ENCODE measurements around the gene RCC1. TPM values are rescaled to one million over a fixed set of nuclear protein-coding genes. Genes with fewer than 3 reads are reported as not detected.
A peak's percentile ranks its signal among the peaks of the same experiment; 100 is the strongest.

RCC1 gene
- total RNA-seq, 1 experiment from 2014 or later, result 103 TPM

DNA sequence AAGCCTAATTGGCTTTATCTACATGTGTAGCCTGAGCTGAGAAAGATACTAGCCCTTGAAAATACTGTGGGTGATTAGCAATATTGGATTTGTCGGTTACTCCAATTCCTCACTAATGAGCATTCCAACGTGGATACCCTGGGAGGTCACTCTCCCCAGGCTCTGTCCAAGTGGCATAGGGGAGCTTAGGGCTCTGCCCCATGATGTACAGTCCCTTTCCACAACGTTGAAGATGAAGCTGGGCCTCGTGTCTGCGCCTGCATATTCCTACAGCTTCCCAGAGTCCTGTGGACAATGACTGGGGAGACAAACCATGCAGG is 2.6 kb downstream of the RCC1 start (continued):
- TF ChIP-seq, protein P1, sequence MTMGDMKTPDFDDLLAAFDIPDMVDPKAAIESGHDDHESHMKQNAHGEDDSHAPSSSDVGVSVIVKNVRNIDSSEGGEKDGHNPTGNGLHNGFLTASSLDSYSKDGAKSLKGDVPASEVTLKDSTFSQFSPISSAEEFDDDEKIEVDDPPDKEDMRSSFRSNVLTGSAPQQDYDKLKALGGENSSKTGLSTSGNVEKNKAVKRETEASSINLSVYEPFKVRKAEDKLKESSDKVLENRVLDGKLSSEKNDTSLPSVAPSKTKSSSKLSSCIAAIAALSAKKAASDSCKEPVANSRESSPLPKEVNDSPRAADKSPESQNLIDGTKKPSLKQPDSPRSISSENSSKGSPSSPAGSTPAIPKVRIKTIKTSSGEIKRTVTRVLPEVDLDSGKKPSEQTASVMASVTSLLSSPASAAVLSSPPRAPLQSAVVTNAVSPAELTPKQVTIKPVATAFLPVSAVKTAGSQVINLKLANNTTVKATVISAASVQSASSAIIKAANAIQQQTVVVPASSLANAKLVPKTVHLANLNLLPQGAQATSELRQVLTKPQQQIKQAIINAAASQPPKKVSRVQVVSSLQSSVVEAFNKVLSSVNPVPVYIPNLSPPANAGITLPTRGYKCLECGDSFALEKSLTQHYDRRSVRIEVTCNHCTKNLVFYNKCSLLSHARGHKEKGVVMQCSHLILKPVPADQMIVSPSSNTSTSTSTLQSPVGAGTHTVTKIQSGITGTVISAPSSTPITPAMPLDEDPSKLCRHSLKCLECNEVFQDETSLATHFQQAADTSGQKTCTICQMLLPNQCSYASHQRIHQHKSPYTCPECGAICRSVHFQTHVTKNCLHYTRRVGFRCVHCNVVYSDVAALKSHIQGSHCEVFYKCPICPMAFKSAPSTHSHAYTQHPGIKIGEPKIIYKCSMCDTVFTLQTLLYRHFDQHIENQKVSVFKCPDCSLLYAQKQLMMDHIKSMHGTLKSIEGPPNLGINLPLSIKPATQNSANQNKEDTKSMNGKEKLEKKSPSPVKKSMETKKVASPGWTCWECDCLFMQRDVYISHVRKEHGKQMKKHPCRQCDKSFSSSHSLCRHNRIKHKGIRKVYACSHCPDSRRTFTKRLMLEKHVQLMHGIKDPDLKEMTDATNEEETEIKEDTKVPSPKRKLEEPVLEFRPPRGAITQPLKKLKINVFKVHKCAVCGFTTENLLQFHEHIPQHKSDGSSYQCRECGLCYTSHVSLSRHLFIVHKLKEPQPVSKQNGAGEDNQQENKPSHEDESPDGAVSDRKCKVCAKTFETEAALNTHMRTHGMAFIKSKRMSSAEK (CRISPR knock-in tag; IDR thresholded peaks at IDR 0.05; ENCODE audit: borderline replicate concordance), result peak; percentile 97
- TF ChIP-seq ZNF396 (CRISPR knock-in tag; IDR thresholded peaks at IDR 0.05; ENCODE audit: borderline replicate concordance), result no peak
- TF ChIP-seq FOXP1 (CRISPR knock-in tag; IDR thresholded peaks at IDR 0.05; ENCODE audit: borderline replicate concordance), result no peak
- TF ChIP-seq EMX1 (CRISPR knock-in tag; IDR thresholded peaks at IDR 0.05), result peak; percentile 97
- no peak for TF ChIP-seq ZNF423 (CRISPR knock-in tag; IDR thresholded peaks at IDR 0.05)
- TF ChIP-seq MYBL2 (CRISPR knock-in tag; IDR thresholded peaks at IDR 0.05), result no peak
- TF ChIP-seq RORB (CRISPR knock-in tag; IDR thresholded peaks at IDR 0.05), result 0 out of 2 replicates have a peak, but pooled peaks have one; percentile 70
- peak; percentile 98 for TF ChIP-seq ZNF671 (CRISPR knock-in tag; IDR thresholded peaks at IDR 0.05)

DNA sequence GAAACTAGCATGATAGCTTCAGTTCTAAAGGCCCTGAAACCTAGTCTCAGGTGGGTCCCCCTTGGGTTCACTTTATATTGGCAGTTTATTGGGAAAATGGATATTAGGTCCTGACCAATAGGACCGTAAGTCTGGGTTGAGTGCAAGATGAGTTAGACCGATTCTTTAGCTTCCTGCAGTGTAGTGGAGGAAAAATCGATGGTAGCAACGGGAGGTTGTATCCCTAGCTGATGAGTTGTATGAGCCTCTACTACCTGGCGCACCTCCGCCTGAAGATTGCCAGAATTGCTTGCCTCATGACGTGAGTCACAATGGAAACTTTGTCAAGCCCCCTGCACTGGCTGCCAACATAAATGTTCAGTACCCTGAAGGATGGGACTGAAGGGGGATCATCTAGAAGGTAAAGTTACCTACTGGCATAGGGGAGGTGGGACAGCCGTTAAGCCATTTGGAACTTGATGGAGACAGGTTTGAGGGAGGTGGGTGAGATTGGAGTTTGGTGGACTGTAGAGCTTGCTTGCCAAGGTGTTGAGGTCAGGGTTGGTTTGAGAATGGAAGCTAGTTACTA is 3.9 kb downstream of the RCC1 start:
- Mint-ChIP-seq H3K27ac (peak overlapping the region; percentile 99), H3K27me3 (ENCODE audit: low read depth) (peaks cover 7% of the 10 kb centered on the region), H3K36me3 (peaks cover 90% of the 10 kb centered on the region), H3K9me3 (no peaks in the 10 kb centered on the region), H3K4me1 (peaks cover 40% of the 10 kb centered on the region), H3K4me3 (peak overlapping the region; percentile 99)
- CTCF ChIA-PET, result interaction anchor here (1.5 kb wide), 1 partner anchor 93 kb away, joined by 5 read pairs; no protein-coding TSS in a partner anchor
- ATAC-seq (no peak), DNase-seq (ENCODE audit: low spot score) (no peak)
- POLR2A ChIA-PET, result interaction anchor here (0.8 to 0.9 kb wide), 2 partner anchors 71 to 133 kb away, joined by 3 read pairs; partner anchors contain the start of gene TAF12
- TF ChIP-seq, protein P2, sequence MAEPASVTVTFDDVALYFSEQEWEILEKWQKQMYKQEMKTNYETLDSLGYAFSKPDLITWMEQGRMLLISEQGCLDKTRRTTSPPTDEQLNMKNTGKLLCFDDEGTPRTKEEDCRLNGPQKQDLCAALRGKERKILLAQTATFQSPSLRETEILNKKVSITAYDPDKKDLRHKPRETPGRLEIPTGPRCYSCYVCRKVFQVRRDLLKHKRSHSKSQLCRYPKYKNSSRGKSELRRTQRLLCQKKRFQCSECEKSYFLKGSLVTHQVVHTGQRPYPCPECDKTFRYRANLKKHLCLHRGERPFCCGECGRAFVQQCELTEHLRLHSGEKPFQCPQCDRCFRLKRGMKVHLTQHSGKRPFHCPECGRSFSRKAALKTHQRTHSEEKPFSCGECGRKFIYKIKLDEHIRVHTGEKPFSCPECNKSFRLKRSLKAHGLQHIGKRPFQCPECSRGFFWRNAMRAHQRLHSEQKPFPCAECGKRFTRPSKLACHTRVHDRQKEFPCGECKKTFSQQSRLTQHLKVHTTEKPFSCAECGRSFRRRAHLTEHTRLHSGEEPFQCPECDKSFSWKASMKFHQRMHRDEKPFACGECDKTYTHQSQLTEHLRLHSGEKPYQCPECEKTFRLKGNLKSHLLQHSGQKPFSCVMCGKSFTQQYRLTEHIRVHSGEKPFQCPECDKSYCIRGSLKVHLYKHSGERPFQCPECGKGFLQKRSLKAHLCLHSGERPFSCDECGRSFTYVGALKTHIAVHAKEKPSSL (CRISPR knock-in tag; conservative IDR thresholded peaks at IDR 0.05), result peak; percentile 88
- TF ChIP-seq, protein P3, sequence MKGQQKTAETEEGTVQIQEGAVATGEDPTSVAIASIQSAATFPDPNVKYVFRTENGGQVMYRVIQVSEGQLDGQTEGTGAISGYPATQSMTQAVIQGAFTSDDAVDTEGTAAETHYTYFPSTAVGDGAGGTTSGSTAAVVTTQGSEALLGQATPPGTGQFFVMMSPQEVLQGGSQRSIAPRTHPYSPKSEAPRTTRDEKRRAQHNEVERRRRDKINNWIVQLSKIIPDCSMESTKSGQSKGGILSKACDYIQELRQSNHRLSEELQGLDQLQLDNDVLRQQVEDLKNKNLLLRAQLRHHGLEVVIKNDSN (CRISPR knock-in tag; IDR thresholded peaks at IDR 0.05), result peak; percentile 41; the same call in 1 of the 2 replicates
- no peak for TF ChIP-seq ZBTB21 (CRISPR knock-in tag; IDR thresholded peaks at IDR 0.05; ENCODE audit: borderline replicate concordance)
- no peak for TF ChIP-seq ZNF263 (CRISPR knock-in tag; IDR thresholded peaks at IDR 0.05; ENCODE audit: low read depth)
- TF ChIP-seq, protein P4, sequence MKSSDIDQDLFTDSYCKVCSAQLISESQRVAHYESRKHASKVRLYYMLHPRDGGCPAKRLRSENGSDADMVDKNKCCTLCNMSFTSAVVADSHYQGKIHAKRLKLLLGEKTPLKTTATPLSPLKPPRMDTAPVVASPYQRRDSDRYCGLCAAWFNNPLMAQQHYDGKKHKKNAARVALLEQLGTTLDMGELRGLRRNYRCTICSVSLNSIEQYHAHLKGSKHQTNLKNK (CRISPR knock-in tag; IDR thresholded peaks at IDR 0.05), result peak; percentile 97
- TF ChIP-seq RORB (CRISPR knock-in tag; IDR thresholded peaks at IDR 0.05), result no peak
- TF ChIP-seq, protein P5, sequence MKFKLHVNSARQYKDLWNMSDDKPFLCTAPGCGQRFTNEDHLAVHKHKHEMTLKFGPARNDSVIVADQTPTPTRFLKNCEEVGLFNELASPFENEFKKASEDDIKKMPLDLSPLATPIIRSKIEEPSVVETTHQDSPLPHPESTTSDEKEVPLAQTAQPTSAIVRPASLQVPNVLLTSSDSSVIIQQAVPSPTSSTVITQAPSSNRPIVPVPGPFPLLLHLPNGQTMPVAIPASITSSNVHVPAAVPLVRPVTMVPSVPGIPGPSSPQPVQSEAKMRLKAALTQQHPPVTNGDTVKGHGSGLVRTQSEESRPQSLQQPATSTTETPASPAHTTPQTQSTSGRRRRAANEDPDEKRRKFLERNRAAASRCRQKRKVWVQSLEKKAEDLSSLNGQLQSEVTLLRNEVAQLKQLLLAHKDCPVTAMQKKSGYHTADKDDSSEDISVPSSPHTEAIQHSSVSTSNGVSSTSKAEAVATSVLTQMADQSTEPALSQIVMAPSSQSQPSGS (CRISPR knock-in tag; IDR thresholded peaks at IDR 0.05; ENCODE audit: borderline replicate concordance, low read depth), result 0 out of 2 replicates have a peak, but pooled peaks have one; percentile 18
- TF ChIP-seq, protein P6, sequence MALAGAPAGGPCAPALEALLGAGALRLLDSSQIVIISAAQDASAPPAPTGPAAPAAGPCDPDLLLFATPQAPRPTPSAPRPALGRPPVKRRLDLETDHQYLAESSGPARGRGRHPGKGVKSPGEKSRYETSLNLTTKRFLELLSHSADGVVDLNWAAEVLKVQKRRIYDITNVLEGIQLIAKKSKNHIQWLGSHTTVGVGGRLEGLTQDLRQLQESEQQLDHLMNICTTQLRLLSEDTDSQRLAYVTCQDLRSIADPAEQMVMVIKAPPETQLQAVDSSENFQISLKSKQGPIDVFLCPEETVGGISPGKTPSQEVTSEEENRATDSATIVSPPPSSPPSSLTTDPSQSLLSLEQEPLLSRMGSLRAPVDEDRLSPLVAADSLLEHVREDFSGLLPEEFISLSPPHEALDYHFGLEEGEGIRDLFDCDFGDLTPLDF (CRISPR knock-in tag; IDR thresholded peaks at IDR 0.05), result peak; percentile 81
- TF ChIP-seq, protein P7, sequence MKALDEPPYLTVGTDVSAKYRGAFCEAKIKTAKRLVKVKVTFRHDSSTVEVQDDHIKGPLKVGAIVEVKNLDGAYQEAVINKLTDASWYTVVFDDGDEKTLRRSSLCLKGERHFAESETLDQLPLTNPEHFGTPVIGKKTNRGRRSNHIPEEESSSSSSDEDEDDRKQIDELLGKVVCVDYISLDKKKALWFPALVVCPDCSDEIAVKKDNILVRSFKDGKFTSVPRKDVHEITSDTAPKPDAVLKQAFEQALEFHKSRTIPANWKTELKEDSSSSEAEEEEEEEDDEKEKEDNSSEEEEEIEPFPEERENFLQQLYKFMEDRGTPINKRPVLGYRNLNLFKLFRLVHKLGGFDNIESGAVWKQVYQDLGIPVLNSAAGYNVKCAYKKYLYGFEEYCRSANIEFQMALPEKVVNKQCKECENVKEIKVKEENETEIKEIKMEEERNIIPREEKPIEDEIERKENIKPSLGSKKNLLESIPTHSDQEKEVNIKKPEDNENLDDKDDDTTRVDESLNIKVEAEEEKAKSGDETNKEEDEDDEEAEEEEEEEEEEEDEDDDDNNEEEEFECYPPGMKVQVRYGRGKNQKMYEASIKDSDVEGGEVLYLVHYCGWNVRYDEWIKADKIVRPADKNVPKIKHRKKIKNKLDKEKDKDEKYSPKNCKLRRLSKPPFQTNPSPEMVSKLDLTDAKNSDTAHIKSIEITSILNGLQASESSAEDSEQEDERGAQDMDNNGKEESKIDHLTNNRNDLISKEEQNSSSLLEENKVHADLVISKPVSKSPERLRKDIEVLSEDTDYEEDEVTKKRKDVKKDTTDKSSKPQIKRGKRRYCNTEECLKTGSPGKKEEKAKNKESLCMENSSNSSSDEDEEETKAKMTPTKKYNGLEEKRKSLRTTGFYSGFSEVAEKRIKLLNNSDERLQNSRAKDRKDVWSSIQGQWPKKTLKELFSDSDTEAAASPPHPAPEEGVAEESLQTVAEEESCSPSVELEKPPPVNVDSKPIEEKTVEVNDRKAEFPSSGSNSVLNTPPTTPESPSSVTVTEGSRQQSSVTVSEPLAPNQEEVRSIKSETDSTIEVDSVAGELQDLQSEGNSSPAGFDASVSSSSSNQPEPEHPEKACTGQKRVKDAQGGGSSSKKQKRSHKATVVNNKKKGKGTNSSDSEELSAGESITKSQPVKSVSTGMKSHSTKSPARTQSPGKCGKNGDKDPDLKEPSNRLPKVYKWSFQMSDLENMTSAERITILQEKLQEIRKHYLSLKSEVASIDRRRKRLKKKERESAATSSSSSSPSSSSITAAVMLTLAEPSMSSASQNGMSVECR (CRISPR knock-in tag; IDR thresholded peaks at IDR 0.05; ENCODE audit: borderline replicate concordance), result peak; percentile 54; the same call in 1 of the 2 replicates
- TF ChIP-seq, protein P8, sequence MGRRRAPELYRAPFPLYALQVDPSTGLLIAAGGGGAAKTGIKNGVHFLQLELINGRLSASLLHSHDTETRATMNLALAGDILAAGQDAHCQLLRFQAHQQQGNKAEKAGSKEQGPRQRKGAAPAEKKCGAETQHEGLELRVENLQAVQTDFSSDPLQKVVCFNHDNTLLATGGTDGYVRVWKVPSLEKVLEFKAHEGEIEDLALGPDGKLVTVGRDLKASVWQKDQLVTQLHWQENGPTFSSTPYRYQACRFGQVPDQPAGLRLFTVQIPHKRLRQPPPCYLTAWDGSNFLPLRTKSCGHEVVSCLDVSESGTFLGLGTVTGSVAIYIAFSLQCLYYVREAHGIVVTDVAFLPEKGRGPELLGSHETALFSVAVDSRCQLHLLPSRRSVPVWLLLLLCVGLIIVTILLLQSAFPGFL (CRISPR knock-in tag; IDR thresholded peaks at IDR 0.05; ENCODE audit: borderline replicate concordance), result no peak; the same call in 1 of the 2 replicates
- TF ChIP-seq NFATC4 (CRISPR knock-in tag; IDR thresholded peaks at IDR 0.05), result peak; percentile 96
- TF ChIP-seq KAT7 (CRISPR knock-in tag; IDR thresholded peaks at IDR 0.05; ENCODE audit: borderline replicate concordance), result no peak
